Measurements from ENCODE around the gene USP21.
A peak's percentile ranks its signal among the peaks of the same experiment; 100 is the strongest.

Gene USP21

DNA sequence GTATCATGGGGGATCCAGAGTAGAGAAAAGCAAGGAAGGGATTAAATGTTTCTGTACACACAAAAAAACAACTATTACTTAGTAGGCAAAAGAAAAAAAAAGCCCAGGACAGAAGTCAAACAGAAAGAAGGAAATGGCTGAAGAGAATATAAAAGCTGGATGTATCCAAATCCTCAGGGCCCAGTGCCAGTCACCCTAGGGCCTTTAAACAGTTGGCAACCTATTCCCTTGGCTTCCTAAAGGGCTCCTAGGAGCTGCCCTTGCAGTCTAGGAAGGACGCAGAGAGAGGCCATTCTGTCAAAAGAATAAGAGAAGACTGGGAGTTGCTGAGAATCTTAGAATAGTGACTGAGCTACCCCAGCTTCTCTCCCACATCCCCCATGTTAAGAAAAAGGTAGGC is 13.0 kb downstream of the USP21 start:
- no peak for DNase-seq

- DNase-seq, result no peak
Observed at GRCh38 chr1:161172776-161173376, 13.6 kb downstream of the USP21 start.

DNA sequence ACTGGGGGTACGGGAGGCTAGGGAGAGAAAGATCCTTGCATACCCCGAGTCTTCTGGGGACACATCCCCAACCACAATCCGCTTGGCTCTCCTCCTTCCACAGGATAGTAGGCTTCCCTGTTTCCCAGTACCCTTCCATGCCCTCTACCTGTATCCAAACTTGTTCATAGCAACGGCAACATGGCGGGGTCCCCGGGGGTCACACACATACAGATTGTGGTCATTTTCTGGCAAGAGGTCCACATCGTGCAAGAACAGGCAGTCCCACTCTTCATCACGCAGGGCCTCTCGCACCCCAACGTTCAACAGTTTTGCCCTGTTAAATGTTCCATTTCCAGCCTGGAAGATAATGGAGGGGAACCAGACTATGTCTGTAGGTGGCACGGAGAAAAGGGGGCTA is 14.4 kb downstream of the USP21 start:
- DNase-seq, result no peak

- DNase-seq, result no peak
Observed at GRCh38 chr1:161174911-161175310, 15.6 kb downstream of the USP21 start.

DNA sequence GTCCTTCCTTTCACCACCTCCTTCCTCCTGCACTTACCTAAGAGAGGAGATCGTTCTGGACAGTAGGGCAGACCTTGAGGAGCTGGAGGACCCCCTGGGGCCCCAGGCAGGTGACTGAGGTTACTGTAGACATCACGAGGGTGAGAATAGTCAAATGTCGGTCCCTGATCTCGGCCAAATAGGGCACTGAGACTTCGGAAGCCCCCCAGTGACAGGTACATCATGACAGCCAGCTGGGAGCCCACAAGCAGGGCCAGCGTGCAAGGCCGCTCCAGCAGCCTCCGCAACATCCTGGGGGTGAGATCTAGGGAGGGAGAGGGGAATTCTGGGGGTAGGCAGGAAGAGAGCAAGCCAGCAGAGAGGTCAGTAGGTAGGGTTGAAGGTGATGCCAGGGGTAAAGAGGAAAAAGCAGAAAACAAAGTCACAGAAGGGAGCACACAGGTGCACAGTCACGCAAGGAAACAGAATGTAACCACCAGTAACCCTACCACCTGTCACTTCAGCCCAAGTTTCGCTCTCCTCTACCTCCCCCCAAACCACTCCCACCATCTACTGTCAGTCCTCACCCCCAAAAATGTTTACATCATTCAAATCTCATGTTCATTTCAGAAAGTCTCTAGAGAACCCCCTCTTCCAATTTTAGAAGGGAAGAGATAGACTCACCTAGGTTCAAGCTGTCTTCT is 16.6 kb downstream of the USP21 start:
- no peak for DNase-seq

GRCh38 chr1:161176468-161177111 is 17.3 kb downstream of the USP21 start:
- DNase-seq, result no peak

GRCh38 chr1:161177112-161177935 is 18.0 kb downstream of the USP21 start, which contains the start of gene B4GALT3:
B4GALT3 (minus strand) TSS chr1:161177507; CDS start chr1:161176060, 1,447 bp downstream.
- peak; percentile 73 for DNase-seq

DNA sequence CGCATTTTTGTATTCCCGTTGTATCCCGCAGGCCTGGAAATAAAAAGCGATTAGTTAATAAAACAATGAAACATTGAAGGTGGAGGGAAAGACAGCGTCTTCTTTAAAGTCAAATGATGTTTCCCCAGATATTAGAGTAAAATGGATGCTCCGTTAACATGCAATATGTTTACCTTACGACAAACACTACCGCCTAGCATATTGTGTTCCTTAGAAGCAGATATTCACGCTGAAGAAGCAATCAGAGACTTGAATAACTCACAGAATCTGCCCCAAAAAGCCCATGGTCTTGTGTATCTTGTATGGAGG is 18.6 kb downstream of the USP21 start:
- DNase-seq, result no peak

DNA sequence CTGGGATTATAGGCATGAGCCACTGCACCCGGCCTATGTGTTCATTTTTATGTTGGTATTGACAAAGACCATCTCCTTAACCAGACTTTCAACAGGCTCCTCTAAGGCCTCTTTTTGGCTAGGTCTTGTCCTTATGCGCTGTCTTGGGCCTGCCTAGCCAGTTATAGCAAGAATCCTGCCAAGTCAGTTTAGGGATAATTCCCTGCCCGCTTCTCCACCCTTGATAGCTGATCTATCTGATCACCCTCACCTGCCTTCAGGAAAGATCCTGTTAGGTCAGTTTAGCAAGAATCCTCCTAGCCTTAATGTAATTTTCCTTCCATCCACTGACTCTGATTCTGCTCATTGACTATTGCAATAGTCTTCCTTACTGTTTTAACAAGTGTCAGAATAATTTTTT is 20.4 kb downstream of the USP21 start:
- no peak for DNase-seq

- no peak for DNase-seq
Observed at GRCh38 chr1:161180639-161181038, 21.3 kb downstream of the USP21 start.

GRCh38 chr1:161182214-161182613 is 22.9 kb downstream of the USP21 start:
- DNase-seq, result no peak

DNA sequence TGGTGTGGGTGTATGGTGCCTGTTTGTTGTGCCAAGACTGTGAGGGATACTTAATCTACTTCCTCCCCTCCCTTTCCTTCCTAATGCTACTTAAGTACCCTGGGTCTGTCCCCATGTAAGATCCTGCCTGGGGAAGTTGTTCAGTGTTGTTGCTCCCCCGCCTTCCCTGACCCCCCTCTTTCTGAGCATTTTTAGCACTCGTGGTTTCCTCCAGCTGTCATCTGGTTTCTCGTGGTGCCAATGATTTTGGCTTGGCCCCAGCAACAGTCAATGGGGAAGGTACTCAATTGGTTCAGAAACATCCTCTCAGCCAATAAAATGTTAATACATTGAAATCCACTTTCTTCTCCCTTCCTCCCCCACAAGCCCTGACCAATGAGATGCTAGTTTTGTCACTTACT is 26.0 kb downstream of the USP21 start:
- peak; percentile 57 for DNase-seq

- DNase-seq, result no peak
Observed at GRCh38 chr1:161185732-161186311, 26.5 kb downstream of the USP21 start.

DNA sequence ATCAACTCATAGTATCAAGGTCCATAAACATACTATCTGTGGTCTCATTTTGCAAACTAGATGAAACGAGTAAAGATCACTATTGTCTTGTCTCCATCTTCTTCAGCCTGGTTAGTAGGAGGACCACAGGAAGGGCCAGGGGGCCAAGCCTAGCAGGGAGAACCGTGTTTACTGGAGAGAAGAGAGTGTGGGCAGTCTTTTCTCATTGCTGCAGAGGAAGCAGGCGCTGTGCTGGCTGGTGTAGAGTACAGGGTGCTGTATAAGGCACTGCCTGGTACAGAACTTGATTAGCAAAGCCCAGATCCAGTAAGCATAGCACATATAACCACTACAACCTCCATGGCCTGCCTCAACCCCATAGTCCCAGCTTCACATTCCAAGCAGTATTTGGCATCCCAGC is 28.0 kb downstream of the USP21 start:
- DNase-seq, result no peak

GRCh38 chr1:161188381-161188780 is 29.1 kb downstream of the USP21 start:
- DNase-seq, result no peak

GRCh38 chr1:161189036-161189435 is 29.7 kb downstream of the USP21 start:
- DNase-seq, result no peak

GRCh38 chr1:161190962-161191521 is 31.7 kb downstream of the USP21 start:
- no peak for DNase-seq

DNA sequence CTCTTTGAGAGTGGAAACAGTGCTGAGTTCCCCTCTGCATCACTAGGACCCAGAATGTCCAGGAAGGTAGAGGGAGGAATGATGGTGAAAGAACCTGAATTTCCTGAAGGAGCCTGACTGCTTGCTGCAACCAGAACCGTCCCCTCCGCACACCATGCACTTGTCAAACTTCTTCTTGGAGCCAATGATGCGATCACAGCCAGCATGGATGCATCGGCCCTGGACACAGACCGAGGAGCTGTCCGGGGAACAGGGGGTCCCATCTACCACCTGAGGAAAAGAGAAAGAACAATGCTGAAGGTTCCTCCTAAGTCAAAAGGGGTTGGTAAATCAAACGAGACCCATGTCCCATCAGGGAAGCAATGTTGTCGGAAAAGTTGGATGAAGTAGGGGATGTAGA is 32.7 kb downstream of the USP21 start:
- DNase-seq, result no peak

DNA sequence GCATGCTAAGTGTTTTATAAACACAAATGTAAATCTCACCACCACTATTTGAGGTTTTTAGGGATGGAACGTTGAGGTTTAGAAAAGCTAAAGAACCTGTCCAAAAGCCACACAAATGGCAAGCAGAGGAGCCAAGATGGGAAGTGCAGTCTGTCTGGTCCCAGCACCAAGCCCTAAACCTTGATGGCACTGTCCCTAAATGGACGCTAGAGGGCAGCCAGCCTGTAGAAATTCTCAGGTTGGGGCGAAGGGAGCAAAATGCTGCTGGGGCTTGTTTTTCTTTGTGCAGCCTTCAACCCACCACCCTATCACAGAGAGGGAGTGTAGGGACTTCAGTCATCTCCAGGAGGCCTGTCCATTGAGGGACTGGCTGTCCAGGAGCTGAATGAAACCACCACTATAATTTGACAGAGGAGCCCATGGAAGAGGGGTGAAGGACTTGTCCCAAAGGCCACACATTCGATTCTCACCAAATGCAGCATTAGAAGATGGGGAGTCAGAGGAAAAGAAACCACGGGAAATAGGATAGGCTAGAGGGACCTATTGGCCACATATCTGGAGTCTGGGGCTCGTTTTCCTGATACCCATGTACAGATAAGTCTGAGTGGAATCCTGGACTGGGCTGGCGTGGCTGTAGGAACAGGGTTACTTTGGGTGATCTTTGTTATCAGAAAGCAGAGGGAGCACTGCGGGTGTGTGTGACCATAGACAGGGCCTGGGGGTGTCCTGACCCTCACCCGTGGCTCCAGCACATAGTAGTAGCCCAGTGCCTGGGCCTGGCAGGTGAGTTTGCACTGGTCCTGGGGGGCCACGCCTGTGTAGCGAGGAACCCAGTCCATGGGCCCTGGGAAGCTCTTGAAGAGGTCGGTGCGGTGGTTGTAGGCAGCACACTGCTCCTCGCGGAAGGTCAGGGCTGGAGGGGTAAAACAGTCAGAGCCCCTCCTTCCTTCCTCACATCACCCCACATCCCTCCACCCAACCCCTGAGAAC is 33.5 kb downstream of the USP21 start:
- peak; percentile 14 for DNase-seq

- no peak for DNase-seq
Observed at GRCh38 chr1:161193561-161194235, 34.4 kb downstream of the USP21 start.

- no peak for DNase-seq
Observed at GRCh38 chr1:161195171-161195570, 35.9 kb downstream of the USP21 start.

Data from NCI-H2029 (cell line).